Astrocyte (in vitro differentiated cells and primary cell): ENCODE data around the gene SCYGR7.

Source experiments
- EZH2 ChIP-seq: IDR thresholded peaks from 2 replicates; pipeline ENCODE4 v1.6.1; 2012; ENCODE audit warnings: mild to moderate bottlenecking, low read length, inconsistent platforms; ENCODE audit not compliant: insufficient read depth
- TF ChIP-seq, protein P1 (sequence below): IDR thresholded peaks from 2 replicates; pipeline ENCODE4 v1.5.1; 2011; ENCODE audit warnings: low read depth, mild to moderate bottlenecking, inconsistent platforms, low read length, moderate library complexity; ENCODE audit not compliant: insufficient read depth

GRCh38 chr2:227720680-227721079, 7.5 kb upstream of the SCYGR7 start:
- TF ChIP-seq, protein P1, sequence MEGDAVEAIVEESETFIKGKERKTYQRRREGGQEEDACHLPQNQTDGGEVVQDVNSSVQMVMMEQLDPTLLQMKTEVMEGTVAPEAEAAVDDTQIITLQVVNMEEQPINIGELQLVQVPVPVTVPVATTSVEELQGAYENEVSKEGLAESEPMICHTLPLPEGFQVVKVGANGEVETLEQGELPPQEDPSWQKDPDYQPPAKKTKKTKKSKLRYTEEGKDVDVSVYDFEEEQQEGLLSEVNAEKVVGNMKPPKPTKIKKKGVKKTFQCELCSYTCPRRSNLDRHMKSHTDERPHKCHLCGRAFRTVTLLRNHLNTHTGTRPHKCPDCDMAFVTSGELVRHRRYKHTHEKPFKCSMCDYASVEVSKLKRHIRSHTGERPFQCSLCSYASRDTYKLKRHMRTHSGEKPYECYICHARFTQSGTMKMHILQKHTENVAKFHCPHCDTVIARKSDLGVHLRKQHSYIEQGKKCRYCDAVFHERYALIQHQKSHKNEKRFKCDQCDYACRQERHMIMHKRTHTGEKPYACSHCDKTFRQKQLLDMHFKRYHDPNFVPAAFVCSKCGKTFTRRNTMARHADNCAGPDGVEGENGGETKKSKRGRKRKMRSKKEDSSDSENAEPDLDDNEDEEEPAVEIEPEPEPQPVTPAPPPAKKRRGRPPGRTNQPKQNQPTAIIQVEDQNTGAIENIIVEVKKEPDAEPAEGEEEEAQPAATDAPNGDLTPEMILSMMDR, result no peak
- no peak for TF ChIP-seq EZH2
